GM08714 (cell line): ENCODE results near the gene DNAI7.

Source experiments
- H3K4me3 ChIP-seq: fragments of 200-500 bp; sonication (Bioruptor generic); 2 replicates; pipeline ENCODE4 v1.5.1; 2014; ENCODE audit warnings: mild to moderate bottlenecking, low read length, inconsistent platforms
- ZNF274 ChIP-seq: IDR thresholded peaks from 2 replicates; pipeline ENCODE4 v1.6.1; 2012; ENCODE audit warnings: mild to moderate bottlenecking, low read depth, low read length

The DNAI7 gene

GRCh38 chr12:25195056-25195971 lies at the start of gene DNAI7, which contains the start of gene ETFRF1:
DNAI7 (minus strand) TSS chr12:25195160; CDS start chr12:25195078, 82 bp downstream.
ETFRF1 (plus strand) TSS chr12:25195237; CDS start chr12:25203957, 8,720 bp downstream.
- no peak for TF ChIP-seq ZNF274
- peak within 1 kb of the TSS; percentile 60 for H3K4me3 ChIP-seq

GRCh38 chr12:25243680-25243990 lies 48.7 kb upstream of the DNAI7 start:
- no peak for TF ChIP-seq ZNF274
- no peak overlapping the region for H3K4me3 ChIP-seq

- H3K4me3 ChIP-seq, result no peak overlapping the region
- no peak for TF ChIP-seq ZNF274
Observed at GRCh38 chr12:25242981-25243679, 48.2 kb upstream of the DNAI7 start.

- H3K4me3 ChIP-seq, result no peak overlapping the region
- TF ChIP-seq ZNF274, result no peak
Observed at GRCh38 chr12:25241167-25242020, 46.4 kb upstream of the DNAI7 start.

- TF ChIP-seq ZNF274, result no peak
- H3K4me3 ChIP-seq, result no peak overlapping the region
Observed at GRCh38 chr12:25236626-25237025, 41.7 kb upstream of the DNAI7 start.

GRCh38 chr12:25236190-25236589 lies 41.2 kb upstream of the DNAI7 start:
- TF ChIP-seq ZNF274, result no peak
- no peak overlapping the region for H3K4me3 ChIP-seq

GRCh38 chr12:25213338-25213737 lies 18.4 kb upstream of the DNAI7 start:
- H3K4me3 ChIP-seq, result no peak overlapping the region
- TF ChIP-seq ZNF274, result no peak

- TF ChIP-seq ZNF274, result no peak
- H3K4me3 ChIP-seq, result no peak overlapping the region
Observed at GRCh38 chr12:25208554-25208953, 13.6 kb upstream of the DNAI7 start.

GRCh38 chr12:25207846-25208245 lies 12.9 kb upstream of the DNAI7 start:
- H3K4me3 ChIP-seq, result no peak overlapping the region
- TF ChIP-seq ZNF274, result no peak

GRCh38 chr12:25207411-25207810 lies 12.5 kb upstream of the DNAI7 start:
- H3K4me3 ChIP-seq, result no peak overlapping the region
- no peak for TF ChIP-seq ZNF274

GRCh38 chr12:25202137-25202536 lies 7.2 kb upstream of the DNAI7 start:
- no peak overlapping the region for H3K4me3 ChIP-seq
- TF ChIP-seq ZNF274, result no peak

GRCh38 chr12:25200703-25201102 lies 5.7 kb upstream of the DNAI7 start:
- no peak overlapping the region for H3K4me3 ChIP-seq
- TF ChIP-seq ZNF274, result no peak

GRCh38 chr12:25197608-25198007 lies 2.6 kb upstream of the DNAI7 start:
- no peak for TF ChIP-seq ZNF274
- H3K4me3 ChIP-seq, result no peak overlapping the region

GRCh38 chr12:25194722-25195055 lies 271 bp downstream of the DNAI7 start:
- H3K4me3 ChIP-seq, result peak overlapping the region; percentile 60
- no peak for TF ChIP-seq ZNF274
